Stimulated activated naive CD8-positive, alpha-beta T cell treated with anti-CD3 and anti-CD28 coated beads, Interleukin-15, Interleukin-2, amounts not matched to agents 100 ng/mL and 50 ng/mL, for 24 hours (primary cell): ENCODE measurements around the gene TMEM245.
"Not testable (repeated sequence)": the region's sequence is repeated elsewhere in the genome, so short reads cannot be mapped to it uniquely, and the experiment has no call there.

Source experiments
- H3K27ac Mint-ChIP-seq: one replicate; pipeline ENCODE4 v1.8.0; 2021; ENCODE audit warnings: mild to moderate bottlenecking, mixed read lengths
- H3K27me3 Mint-ChIP-seq: one replicate; pipeline ENCODE4 v1.8.0; 2021; ENCODE audit warnings: mixed read lengths
- H3K36me3 Mint-ChIP-seq: one replicate; pipeline ENCODE4 v1.8.0; 2021; ENCODE audit warnings: low read depth, mixed read lengths
- H3K4me1 Mint-ChIP-seq: one replicate; pipeline ENCODE4 v1.8.0; 2021; ENCODE audit warnings: low read depth, mixed read lengths
- H3K4me3 Mint-ChIP-seq: one replicate; pipeline ENCODE4 v1.8.0; 2021; ENCODE audit warnings: mild to moderate bottlenecking, mixed read lengths
- H3K9me3 Mint-ChIP-seq: one replicate; pipeline ENCODE4 v1.8.0; 2021; ENCODE audit warnings: mixed read lengths

Gene TMEM245

DNA sequence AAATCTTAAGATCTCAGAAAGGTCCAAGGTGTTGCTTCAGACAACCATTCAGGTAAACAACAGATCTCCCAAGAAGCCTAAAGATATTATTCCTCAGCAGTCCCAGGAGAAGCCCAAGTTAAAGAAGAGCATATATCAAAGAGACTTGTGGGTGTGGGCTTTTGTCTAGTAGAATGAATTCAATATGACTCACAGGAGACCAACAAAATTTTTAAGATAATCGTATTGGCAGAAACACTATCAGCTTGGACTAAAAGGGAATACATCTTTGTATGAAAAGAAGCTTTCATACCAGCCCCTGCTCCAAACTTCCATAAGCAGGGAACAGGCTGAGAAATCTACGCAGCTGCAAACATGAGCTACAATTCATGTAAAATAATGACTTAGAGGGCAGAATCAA is 116.6 kb downstream of the TMEM245 start:
- H3K27ac Mint-ChIP-seq, result no peak overlapping the region
- peaks cover 4% of the 10 kb centered on the region for H3K4me1 Mint-ChIP-seq

DNA sequence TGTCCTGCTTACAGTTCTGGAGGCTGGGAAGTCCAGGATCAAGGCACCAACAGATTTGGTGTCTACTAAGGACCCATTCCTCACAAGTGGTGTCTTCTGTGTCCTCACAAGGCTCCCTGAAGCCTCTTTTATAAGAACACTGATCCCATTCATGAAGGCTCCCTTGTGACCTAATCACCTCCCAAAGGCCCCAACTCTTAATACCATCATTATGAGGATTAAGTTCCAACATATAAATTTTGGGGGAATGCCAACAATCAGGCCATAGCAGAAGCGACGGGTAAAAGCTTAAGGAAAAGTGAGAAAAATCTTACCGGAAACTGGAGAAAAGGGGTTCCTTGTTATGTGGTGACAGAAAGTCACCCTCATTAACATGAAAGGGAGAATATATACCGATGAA is 117.6 kb downstream of the TMEM245 start:
- Mint-ChIP-seq H3K36me3 (peaks cover 19% of the 10 kb centered on the region), H3K27me3 (peaks cover 3% of the 10 kb centered on the region), H3K4me1 (peaks cover 4% of the 10 kb centered on the region), H3K4me3 (no peak overlapping the region), H3K27ac (no peak overlapping the region), H3K9me3 (peaks cover 18% of the 10 kb centered on the region)

More for the DNA sequence above, 116.6 kb downstream of the TMEM245 start:
- H3K27me3 Mint-ChIP-seq, result peaks cover 3% of the 10 kb centered on the region
- peaks cover 18% of the 10 kb centered on the region for H3K9me3 Mint-ChIP-seq
- H3K36me3 Mint-ChIP-seq, result peaks cover 19% of the 10 kb centered on the region
- no peak overlapping the region for H3K4me3 Mint-ChIP-seq

DNA sequence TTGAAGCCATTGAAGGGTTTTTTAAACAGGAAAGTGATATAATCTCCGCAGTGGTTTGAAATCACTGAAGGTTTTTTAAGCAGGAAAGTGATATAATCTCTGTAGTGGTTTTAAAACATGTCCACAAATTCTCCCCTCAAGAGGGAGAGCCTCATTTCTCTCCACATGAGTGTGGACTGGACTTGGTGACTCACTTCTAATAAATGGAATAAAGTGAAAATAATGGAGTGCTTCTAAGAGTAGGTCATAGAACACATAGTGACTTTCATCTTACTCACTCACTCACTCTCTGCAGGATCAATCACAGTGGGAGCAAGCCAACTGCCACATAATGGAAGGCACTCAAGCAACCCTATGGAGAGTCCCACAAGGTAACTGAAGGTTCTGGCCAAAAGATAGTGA is 118.5 kb downstream of the TMEM245 start:
- Mint-ChIP-seq H3K27ac (no peak overlapping the region), H3K9me3 (peaks cover 18% of the 10 kb centered on the region), H3K4me3 (no peak overlapping the region), H3K36me3 (peaks cover 19% of the 10 kb centered on the region), H3K4me1 (peaks cover 4% of the 10 kb centered on the region), H3K27me3 (peaks cover 3% of the 10 kb centered on the region)

DNA sequence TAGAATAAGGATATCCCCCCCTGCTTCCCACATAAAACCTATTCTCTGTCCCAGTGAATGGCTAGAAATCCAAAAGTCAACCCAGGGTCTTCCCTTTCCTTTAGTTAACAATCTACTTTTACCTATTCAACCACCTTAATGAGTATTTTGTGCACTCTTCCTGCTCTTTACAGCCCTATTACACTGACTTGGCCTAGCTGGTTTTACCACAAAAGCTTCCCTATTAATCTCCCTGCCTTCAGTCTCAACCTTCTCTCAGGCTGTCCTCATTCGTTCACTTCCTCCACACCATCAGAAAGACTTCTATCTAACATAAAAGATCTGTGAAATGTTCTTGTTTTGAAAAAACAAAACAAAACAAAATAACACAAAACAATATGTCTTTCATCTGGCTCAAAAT is 122.6 kb downstream of the TMEM245 start:
- no peak overlapping the region for H3K4me3 Mint-ChIP-seq
- H3K27me3 Mint-ChIP-seq, result no peaks in the 10 kb centered on the region
- H3K36me3 Mint-ChIP-seq, result peaks cover under 1% of the 10 kb centered on the region
- H3K4me1 Mint-ChIP-seq, result peaks cover 7% of the 10 kb centered on the region
- no peak overlapping the region for H3K27ac Mint-ChIP-seq
- H3K9me3 Mint-ChIP-seq, result peaks cover under 1% of the 10 kb centered on the region

- no peak overlapping the region for H3K4me3 Mint-ChIP-seq
- no peaks in the 10 kb centered on the region for H3K36me3 Mint-ChIP-seq
- H3K4me1 Mint-ChIP-seq, result peaks cover 7% of the 10 kb centered on the region
- H3K27me3 Mint-ChIP-seq, result no peaks in the 10 kb centered on the region
- no peak overlapping the region for H3K27ac Mint-ChIP-seq
- H3K9me3 Mint-ChIP-seq, result no peaks in the 10 kb centered on the region
These were observed 123.1 kb downstream of the TMEM245 start for GRCh38 chr9:108996643-108997042.

GRCh38 chr9:108994695-108995094 is 125.1 kb downstream of the TMEM245 start:
- Mint-ChIP-seq H3K27me3 (no peaks in the 10 kb centered on the region), H3K4me3 (no peak overlapping the region), H3K36me3 (peaks cover 8% of the 10 kb centered on the region), H3K9me3 (no peaks in the 10 kb centered on the region), H3K27ac (no peak overlapping the region), H3K4me1 (peaks cover 3% of the 10 kb centered on the region)

GRCh38 chr9:108991479-108991878 is 128.3 kb downstream of the TMEM245 start:
- no peaks in the 10 kb centered on the region for H3K27me3 Mint-ChIP-seq

DNA sequence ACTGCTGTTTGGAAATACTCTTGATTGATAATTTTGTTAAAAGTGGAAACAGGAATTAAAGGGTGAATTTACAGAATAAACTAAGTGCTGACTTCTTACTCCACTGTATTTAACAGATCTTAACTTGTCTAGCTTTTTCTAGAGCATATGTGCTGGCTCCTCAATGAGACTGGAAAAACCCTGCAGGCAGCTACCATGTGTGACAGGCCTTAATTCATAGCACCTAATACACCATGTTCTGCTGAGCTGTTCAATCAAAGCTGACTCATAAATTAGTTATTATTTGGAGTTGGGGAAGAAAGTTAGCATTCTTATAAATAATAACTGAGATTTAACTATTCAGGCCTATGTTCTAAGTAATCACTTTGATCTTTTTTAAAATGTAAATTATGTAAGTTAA is 135.9 kb downstream of the TMEM245 start:
- Mint-ChIP-seq H3K4me1 (no peaks in the 10 kb centered on the region), H3K27me3 (no peaks in the 10 kb centered on the region), H3K4me3 (no peak overlapping the region), H3K9me3 (peaks cover 5% of the 10 kb centered on the region), H3K36me3 (peaks cover 15% of the 10 kb centered on the region), H3K27ac (no peak overlapping the region)

More at GRCh38 chr9:108991479-108991878, 128.3 kb downstream of the TMEM245 start:
- peaks cover 5% of the 10 kb centered on the region for H3K9me3 Mint-ChIP-seq
- H3K4me1 Mint-ChIP-seq, result peaks cover 3% of the 10 kb centered on the region
- H3K27ac Mint-ChIP-seq, result no peak overlapping the region
- peaks cover 18% of the 10 kb centered on the region for H3K36me3 Mint-ChIP-seq
- H3K4me3 Mint-ChIP-seq, result no peak overlapping the region

DNA sequence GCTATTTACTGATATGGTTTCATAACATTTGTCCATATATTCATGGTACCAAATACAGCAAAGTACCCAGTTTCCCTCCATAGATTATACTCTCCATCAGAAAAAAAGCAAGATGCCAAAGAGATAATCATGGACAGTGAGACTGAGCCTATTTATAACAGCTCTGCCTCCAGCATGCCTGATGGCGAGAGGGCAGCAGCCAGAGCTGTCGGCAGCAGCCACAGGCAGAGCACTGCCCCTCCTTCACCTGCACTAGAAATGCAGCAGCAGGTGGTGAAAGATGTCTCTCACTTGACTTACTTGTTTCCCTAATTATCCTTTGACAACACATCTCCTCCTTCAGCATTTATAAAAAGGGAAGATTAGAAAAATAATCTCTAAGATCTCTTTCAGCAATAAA is 138.9 kb downstream of the TMEM245 start:
- Mint-ChIP-seq H3K27ac (no peak overlapping the region), H3K9me3 (no peaks in the 10 kb centered on the region), H3K4me1 (no peaks in the 10 kb centered on the region), H3K27me3 (no peaks in the 10 kb centered on the region), H3K36me3 (peaks cover 12% of the 10 kb centered on the region), H3K4me3 (no peak overlapping the region)

DNA sequence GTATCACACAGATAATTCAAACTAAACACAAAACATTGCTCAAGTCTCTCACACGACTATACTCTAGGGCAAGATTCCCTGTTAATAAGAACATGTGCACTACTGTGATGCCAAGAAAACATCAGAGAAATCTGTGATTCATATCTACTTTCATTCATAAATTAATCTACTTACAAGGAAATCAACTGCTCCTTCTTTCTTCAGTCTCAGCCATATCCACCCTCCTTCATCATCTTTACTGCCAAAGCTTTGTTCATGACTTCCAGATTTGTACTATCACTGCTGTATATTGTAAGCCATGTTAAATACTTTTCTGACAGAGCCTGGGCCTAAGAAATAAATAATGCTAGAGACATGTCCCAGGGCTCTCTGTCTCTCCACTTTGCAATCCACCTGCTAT is 141.5 kb downstream of the TMEM245 start:
- Mint-ChIP-seq H3K27ac (no peak overlapping the region), H3K4me1 (no peaks in the 10 kb centered on the region), H3K9me3 (no peaks in the 10 kb centered on the region), H3K4me3 (no peak overlapping the region), H3K27me3 (no peaks in the 10 kb centered on the region), H3K36me3 (peaks cover 12% of the 10 kb centered on the region)

DNA sequence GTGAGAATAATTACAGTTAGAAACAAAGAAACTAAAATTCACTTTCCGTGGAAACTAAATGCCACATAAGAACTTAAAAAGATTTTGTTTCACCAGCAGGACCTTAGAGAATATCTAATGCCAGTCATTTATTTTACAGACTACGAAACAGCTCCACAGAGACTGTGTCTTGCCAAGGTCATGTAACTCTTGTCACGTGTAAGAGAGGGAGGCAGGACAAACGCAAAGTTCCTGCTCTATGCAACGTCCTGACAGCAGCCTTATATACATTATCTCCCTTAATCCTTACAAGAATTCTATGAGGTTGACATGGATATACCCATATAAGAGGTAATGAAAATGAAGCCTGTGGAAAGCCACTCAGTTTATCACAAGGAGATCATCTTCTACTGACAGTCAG is 145.9 kb downstream of the TMEM245 start:
- Mint-ChIP-seq H3K4me3 (no peak overlapping the region), H3K4me1 (no peaks in the 10 kb centered on the region), H3K9me3 (peaks cover 13% of the 10 kb centered on the region), H3K36me3 (peaks cover 22% of the 10 kb centered on the region), H3K27ac (no peak overlapping the region), H3K27me3 (no peaks in the 10 kb centered on the region)

GRCh38 chr9:108972626-108973209 is 147.0 kb downstream of the TMEM245 start:
- H3K4me3 Mint-ChIP-seq, result no peak overlapping the region
- no peaks in the 10 kb centered on the region for H3K4me1 Mint-ChIP-seq
- H3K36me3 Mint-ChIP-seq, result peaks cover 19% of the 10 kb centered on the region

GRCh38 chr9:108972186-108972585 is 147.6 kb downstream of the TMEM245 start:
- Mint-ChIP-seq H3K4me3 (no peak overlapping the region), H3K27me3 (no peaks in the 10 kb centered on the region), H3K36me3 (peaks cover 16% of the 10 kb centered on the region), H3K27ac (no peak overlapping the region), H3K4me1 (no peaks in the 10 kb centered on the region), H3K9me3 (peaks cover 13% of the 10 kb centered on the region)

More at GRCh38 chr9:108972626-108973209, 147.0 kb downstream of the TMEM245 start:
- Mint-ChIP-seq H3K27ac (no peak overlapping the region), H3K27me3 (no peaks in the 10 kb centered on the region), H3K9me3 (peaks cover 13% of the 10 kb centered on the region)

- not testable (repeated sequence) for H3K4me3 Mint-ChIP-seq, H3K27me3 Mint-ChIP-seq, H3K4me1 Mint-ChIP-seq, H3K27ac Mint-ChIP-seq
- H3K36me3 Mint-ChIP-seq, result peaks cover 16% of the 10 kb centered on the region
- H3K9me3 Mint-ChIP-seq, result peaks cover 13% of the 10 kb centered on the region
These were observed 148.4 kb downstream of the TMEM245 start for GRCh38 chr9:108971392-108971791.

DNA sequence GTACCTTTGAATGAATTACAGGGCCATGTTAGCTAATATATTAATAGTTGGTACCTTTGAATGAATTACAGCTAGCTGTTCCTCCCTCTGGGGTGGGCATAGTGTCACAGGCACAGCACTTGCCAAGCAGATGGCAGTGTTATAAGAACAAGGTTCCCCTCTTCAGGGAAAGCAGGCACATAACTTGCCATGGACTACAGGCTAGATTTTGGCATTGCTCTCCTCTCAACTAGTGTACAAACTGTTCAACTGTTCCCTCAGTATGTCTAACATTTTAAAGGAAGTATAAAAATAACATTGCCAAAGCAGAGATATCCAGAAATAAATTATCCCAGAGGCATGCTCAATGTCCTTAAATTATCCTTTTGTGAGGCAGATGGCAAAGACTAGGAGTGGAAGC is 151.8 kb downstream of the TMEM245 start:
- Mint-ChIP-seq H3K9me3 (peaks cover 13% of the 10 kb centered on the region), H3K4me3 (no peak overlapping the region), H3K27ac (no peak overlapping the region), H3K27me3 (no peaks in the 10 kb centered on the region), H3K4me1 (no peaks in the 10 kb centered on the region), H3K36me3 (peaks cover 22% of the 10 kb centered on the region)
